ENCODE measurements around the gene AKNA. TPM values are rescaled to one million over a fixed set of nuclear protein-coding genes. Genes with fewer than 3 reads are reported as not detected.
"Not testable (repeated sequence)": the region's sequence is repeated elsewhere in the genome, so short reads cannot be mapped to it uniquely, and the experiment has no call there.

The AKNA gene
- total RNA-seq, 1 experiment from 2014 or later = 29.3 TPM

- TF ChIP-seq, protein P1, sequence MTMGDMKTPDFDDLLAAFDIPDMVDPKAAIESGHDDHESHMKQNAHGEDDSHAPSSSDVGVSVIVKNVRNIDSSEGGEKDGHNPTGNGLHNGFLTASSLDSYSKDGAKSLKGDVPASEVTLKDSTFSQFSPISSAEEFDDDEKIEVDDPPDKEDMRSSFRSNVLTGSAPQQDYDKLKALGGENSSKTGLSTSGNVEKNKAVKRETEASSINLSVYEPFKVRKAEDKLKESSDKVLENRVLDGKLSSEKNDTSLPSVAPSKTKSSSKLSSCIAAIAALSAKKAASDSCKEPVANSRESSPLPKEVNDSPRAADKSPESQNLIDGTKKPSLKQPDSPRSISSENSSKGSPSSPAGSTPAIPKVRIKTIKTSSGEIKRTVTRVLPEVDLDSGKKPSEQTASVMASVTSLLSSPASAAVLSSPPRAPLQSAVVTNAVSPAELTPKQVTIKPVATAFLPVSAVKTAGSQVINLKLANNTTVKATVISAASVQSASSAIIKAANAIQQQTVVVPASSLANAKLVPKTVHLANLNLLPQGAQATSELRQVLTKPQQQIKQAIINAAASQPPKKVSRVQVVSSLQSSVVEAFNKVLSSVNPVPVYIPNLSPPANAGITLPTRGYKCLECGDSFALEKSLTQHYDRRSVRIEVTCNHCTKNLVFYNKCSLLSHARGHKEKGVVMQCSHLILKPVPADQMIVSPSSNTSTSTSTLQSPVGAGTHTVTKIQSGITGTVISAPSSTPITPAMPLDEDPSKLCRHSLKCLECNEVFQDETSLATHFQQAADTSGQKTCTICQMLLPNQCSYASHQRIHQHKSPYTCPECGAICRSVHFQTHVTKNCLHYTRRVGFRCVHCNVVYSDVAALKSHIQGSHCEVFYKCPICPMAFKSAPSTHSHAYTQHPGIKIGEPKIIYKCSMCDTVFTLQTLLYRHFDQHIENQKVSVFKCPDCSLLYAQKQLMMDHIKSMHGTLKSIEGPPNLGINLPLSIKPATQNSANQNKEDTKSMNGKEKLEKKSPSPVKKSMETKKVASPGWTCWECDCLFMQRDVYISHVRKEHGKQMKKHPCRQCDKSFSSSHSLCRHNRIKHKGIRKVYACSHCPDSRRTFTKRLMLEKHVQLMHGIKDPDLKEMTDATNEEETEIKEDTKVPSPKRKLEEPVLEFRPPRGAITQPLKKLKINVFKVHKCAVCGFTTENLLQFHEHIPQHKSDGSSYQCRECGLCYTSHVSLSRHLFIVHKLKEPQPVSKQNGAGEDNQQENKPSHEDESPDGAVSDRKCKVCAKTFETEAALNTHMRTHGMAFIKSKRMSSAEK (CRISPR knock-in tag; IDR thresholded peaks at IDR 0.05; ENCODE audit: borderline replicate concordance) = no peak
- no peak for TF ChIP-seq GTF2I (CRISPR knock-in tag; conservative IDR thresholded peaks at IDR 0.05)
- TF ChIP-seq ZBTB21 (CRISPR knock-in tag; IDR thresholded peaks at IDR 0.05; ENCODE audit: borderline replicate concordance) = no peak
- no peak for TF ChIP-seq ZNF121 (CRISPR knock-in tag; IDR thresholded peaks at IDR 0.05)
- no peak for TF ChIP-seq ATF2 (CRISPR knock-in tag; IDR thresholded peaks at IDR 0.05; ENCODE audit: borderline replicate concordance, low read depth)
- no peak for TF ChIP-seq ARID4B (CRISPR knock-in tag; IDR thresholded peaks at IDR 0.05; ENCODE audit: borderline replicate concordance)
- no peak for TF ChIP-seq ZNF416 (CRISPR knock-in tag; IDR thresholded peaks at IDR 0.05)
Observed at GRCh38 chr9:114334490-114334889, 53.3 kb downstream of the AKNA start (continued).

DNA sequence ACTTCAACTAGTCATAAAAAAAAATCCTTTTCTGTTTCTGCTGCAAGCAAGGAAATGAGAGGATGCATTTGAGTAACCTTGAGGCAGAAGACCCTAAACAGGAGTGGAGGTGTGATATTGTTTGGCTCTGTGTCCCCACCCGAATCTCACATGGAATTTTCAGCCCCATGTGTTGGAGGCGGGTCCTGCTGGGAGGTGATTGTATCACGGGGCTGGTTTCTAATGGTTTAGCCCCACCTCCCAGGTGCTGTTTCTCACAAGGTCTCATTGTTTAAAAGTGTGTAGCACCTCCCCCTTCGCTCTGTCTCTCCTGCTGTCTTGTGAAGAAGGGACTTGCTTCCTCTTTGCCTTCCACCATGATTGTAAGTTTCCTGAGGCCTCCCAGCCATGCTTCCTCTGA, 54.1 kb downstream of the AKNA start:
- DNase-seq (ENCODE audit: low spot score); H3K9me3 Mint-ChIP-seq; H3K4me3 Mint-ChIP-seq; POLR2A ChIA-PET; CTCF ChIA-PET; ATAC-seq; H3K27me3 Mint-ChIP-seq (ENCODE audit: low read depth); H3K4me1 Mint-ChIP-seq; H3K27ac Mint-ChIP-seq: not testable (repeated sequence)
- H3K36me3 Mint-ChIP-seq = peaks cover 20% of the 10 kb centered on the region

DNA sequence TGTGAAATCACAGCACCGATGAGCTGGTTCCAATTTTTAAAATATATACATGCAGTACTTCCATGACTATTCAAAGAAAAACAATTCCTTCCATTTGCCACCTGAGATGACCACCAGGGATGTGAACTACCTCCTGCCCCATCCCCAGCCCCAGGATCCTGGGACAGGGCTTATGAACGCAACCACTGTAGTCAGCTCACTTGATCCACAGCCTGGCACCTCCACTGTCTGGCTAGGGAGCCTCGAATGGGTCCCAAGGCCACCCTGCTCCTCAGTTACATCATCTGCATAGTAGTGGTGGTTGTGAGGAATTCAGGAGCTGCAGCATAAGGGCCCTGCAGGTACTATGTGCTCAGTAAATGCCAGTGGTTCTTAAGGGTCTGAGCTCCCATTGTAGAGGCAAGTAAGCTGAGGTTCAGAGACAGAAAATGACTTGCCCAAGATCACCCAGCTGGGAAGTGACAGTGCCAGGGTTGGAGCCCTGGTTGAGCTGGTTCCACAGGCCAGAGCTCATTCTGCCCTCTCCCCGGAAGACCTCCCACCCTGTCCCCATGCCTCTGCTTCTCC, 55.2 kb downstream of the AKNA start:
- H3K27me3 Mint-ChIP-seq (ENCODE audit: low read depth); H3K4me3 Mint-ChIP-seq; POLR2A ChIA-PET; H3K9me3 Mint-ChIP-seq; DNase-seq (ENCODE audit: low spot score); ATAC-seq; H3K4me1 Mint-ChIP-seq; H3K27ac Mint-ChIP-seq: not testable (repeated sequence)
- H3K36me3 Mint-ChIP-seq = peaks cover 13% of the 10 kb centered on the region
- CTCF ChIA-PET = interaction anchor here (1.0 to 2.0 kb wide), 3 partner anchors 77 to 250 kb away, joined by 3 to 6 read pairs (median 6); no protein-coding TSS in a partner anchor

GRCh38 chr9:114331229-114332195, 56.3 kb downstream of the AKNA start:
- CTCF ChIA-PET = interaction anchor here (1.0 to 2.0 kb wide), 3 partner anchors 78 to 249 kb away, joined by 3 to 6 read pairs (median 6); no protein-coding TSS in a partner anchor
- not testable (repeated sequence) for ATAC-seq; H3K27me3 Mint-ChIP-seq (ENCODE audit: low read depth)

More at GRCh38 chr9:114331229-114332195, 56.3 kb downstream of the AKNA start:
- H3K36me3 Mint-ChIP-seq; POLR2A ChIA-PET; H3K4me1 Mint-ChIP-seq; H3K4me3 Mint-ChIP-seq; DNase-seq (ENCODE audit: low spot score); H3K9me3 Mint-ChIP-seq; H3K27ac Mint-ChIP-seq: not testable (repeated sequence)
